Right lobe of liver (tissue), 6 donors: ENCODE measurements around the gene ZNF365. TPM values are rescaled to one million over a fixed set of nuclear protein-coding genes. Genes with fewer than 3 reads are reported as not detected.
"Not testable (repeated sequence)": the region's sequence is repeated elsewhere in the genome, so short reads cannot be mapped to it uniquely, and the experiment has no call there.

Experiments
- ATAC-seq, 4 donors: fragments of 200-7000 bp; cut with Tn5 transposase; one replicate each; pipeline ENCODE4 v1.9.1; 2020; ENCODE audit warnings: mild to moderate bottlenecking in 4 of 4, moderate library complexity in 4 of 4
- DNase-seq, 3 donors: peaks; one replicate each; pipeline ENCODE4 v3.0.0-alpha.2; 2020
- H3K27ac ChIP-seq, 3 donors: fragments of 200-600 bp; one replicate each; pipeline ENCODE4 v1.8.0; 2022
- H3K27me3 ChIP-seq, 2 donors: fragments of 200-600 bp; one replicate each; pipeline ENCODE4 v1.8.0; 2022
- H3K36me3 ChIP-seq, 4 donors: fragments of 200-600 bp; sonication (generic) in 1 of 4; one replicate each; pipeline versions ENCODE4 v1.5.1 to v1.8.0; 2017 to 2022; ENCODE audit warnings: control low read depth in 1 of 4
- H3K4me1 ChIP-seq, 4 donors: fragments of 200-600 bp; sonication (generic) in 1 of 4; one replicate each; pipeline versions ENCODE4 v1.5.1 to v1.8.0; 2017 to 2022; ENCODE audit warnings: control low read depth in 1 of 4
- H3K4me3 ChIP-seq, 3 donors: fragments of 200-600 bp; one replicate each; pipeline ENCODE4 v1.8.0; 2022
- H3K9me3 ChIP-seq, 4 donors: fragments of 200-600 bp; sonication (generic) in 1 of 4; one replicate each; pipeline versions ENCODE4 v1.5.1 to v1.8.0; 2017 to 2022; ENCODE audit warnings: control low read depth in 1 of 4
- CTCF ChIP-seq, 4 donors: fragments of 200-600 bp in 3 of 4; fragments of 450-650 bp in 1 of 4; IDR thresholded peaks; one replicate each; pipeline versions ENCODE4 v1.5.1 to v1.8.0; 2016 to 2022; ENCODE audit warnings: antibody characterized with exemption in 4 of 4, mild to moderate bottlenecking in 2 of 4
- POLR2A ChIP-seq: fragments of 450-650 bp; IDR thresholded peaks from one replicate; pipeline ENCODE4 v1.6.1; 2017; ENCODE audit warnings: antibody characterized with exemption, mild to moderate bottlenecking
- WGBS: methylation state at CpG from one replicate; pipeline ENCODE4 v1.1.6; 2018; ENCODE audit warnings: low coverage, low lambda C conversion rate; ENCODE audit not compliant: insufficient coverage; ENCODE audit errors: missing lambda C conversion rate; 5-methylcytosine and 5-hydroxymethylcytosine counted together
- intact Hi-C, 2 donors: fragments of 100-400 bp; cut with DNase I; formaldehyde crosslinking; loops; one replicate each; pipeline versions ENCODE4 v1.11.2 to v1.14.1; 2022
- total RNA-seq, 6 experiments: library from RNA; depleted of rRNA in 2 of 6; stranded (reverse); fragments of >200 nt in 2 of 6; fragmentation: NEBNext Ultra II Directional in 3 of 6; extraction: Animal tissue kit (Norgen Biotek cat#: 25700) in 3 of 6; gene quantifications; one replicate each; pipeline versions ENCODE4 v1.1.0 to v1.2.4, GENCODE V29; 2016 to 2023
- donor health status: DM: no; HTN: yes; CAD: no.
- donor health status: DM: no; HTN: no; CAD: no.
- donor health status: DM: no; HTN: no; CAD: no.
- donor health status: DM: no; HTN: yes; CAD: no.
- donor health status: DM: no; HTN: yes; CAD: no.

Gene ZNF365
- total RNA-seq, 6 experiments from 2014 or later = 0.06 TPM; not detected in 5

DNA sequence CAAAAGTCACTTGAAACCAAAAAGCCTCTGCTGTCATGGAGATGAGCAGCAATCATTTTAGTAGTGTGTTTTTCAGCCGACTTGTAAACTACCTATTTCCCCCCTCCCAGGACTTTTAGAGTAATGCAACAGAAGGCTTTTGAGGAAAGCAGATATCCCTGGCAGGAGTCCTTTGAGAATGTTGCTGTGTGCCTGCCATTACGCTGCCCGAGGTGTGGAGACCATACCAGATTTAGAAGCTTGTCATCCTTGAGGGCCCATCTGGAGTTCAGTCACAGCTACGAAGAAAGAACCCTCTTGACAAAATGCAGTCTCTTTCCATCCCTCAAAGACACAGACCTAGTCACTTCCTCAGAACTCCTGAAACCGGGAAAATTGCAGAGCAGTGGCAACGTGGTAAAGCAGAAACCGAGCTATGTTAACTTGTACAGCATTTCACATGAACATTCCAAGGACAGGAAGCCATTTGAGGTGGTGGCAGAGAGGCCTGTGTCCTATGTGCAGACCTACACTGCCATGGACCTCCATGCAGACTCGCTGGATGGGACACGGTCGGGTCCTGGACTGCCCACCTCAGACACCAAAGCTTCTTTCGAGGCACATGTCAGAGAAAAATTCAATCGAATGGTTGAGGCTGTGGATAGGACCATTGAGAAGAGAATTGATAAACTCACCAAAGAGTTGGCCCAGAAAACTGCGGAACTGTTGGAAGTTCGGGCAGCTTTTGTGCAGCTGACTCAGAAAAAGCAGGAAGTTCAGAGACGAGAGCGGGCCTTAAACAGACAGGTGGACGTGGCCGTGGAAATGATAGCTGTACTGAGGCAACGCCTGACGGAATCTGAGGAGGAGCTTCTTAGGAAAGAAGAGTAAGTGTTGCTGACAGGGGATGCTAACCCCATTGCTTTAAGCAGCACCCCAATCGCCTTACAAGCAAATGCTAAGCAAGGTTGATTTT is 2.2 kb downstream of the ZNF365 start:
- 69% methylated on average over 17 of the region's 21 CpGs for WGBS
- Histone ChIP-seq H3K4me3 (no peak overlapping the region), H3K36me3 (no peaks in the 10 kb centered on the region), H3K27me3 (no peaks in the 10 kb centered on the region), H3K9me3 (no peaks in the 10 kb centered on the region), H3K4me1 (no peaks in the 10 kb centered on the region), H3K27ac (no peak overlapping the region)
- no peak for ATAC-seq
- intact Hi-C loops = no loop called here
- DNase-seq = no peak
- no peak for TF ChIP-seq CTCF (IDR thresholded peaks at IDR 0.05)
- no peak for TF ChIP-seq POLR2A

DNA sequence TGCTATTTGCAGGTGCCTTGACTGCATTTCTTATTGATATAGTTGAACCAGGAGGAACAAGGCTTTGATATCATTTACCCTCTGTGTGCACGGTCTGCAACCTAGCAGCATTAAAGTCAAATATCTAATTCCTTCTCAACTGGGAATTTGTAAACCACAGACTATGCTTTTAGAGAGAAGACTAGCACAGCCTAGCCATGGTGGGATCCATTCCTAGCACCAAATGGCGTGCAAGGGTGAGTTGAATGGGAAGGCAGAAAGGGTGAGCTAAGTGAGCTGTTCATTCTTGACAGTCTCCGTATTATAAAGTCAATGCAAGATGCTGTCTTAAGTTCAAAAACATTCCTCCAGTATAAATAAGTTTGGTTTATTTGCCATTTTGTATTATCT is 2.9 kb downstream of the ZNF365 start:
- Histone ChIP-seq H3K4me3 (no peak overlapping the region), H3K9me3 (no peaks in the 10 kb centered on the region), H3K27me3 (no peaks in the 10 kb centered on the region), H3K4me1 (no peaks in the 10 kb centered on the region), H3K36me3 (no peaks in the 10 kb centered on the region), H3K27ac (no peak overlapping the region)
- TF ChIP-seq CTCF (IDR thresholded peaks at IDR 0.05) = no peak
- no peak for TF ChIP-seq POLR2A
- 45% methylated on average over 3 of the region's 3 CpGs for WGBS
- DNase-seq (no peak), ATAC-seq (no peak)
- intact Hi-C loops = no loop called here

DNA sequence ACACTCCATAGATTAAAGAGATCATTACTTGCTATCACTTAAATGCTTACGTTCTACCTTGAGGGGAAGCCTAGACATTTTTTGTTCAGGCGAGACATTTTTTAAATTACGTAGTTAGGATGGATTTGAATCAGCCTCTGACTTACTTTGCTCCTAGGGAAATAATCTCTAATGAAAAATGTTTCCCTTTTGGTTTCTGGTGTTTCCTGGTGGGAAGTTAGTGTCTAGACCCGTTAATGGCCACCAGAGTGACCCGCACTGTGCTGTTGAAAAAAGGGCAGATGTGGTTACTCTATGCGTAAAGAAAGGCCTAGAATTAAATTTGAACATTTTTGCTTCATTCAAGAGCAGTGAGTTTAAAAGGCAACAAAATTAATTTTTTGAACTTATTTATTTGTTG is 3.8 kb downstream of the ZNF365 start:
- intact Hi-C loops = no loop called here
- ATAC-seq (no peak), DNase-seq (no peak)
- Histone ChIP-seq H3K27me3 (no peaks in the 10 kb centered on the region), H3K4me1 (no peaks in the 10 kb centered on the region), H3K36me3 (no peaks in the 10 kb centered on the region), H3K9me3 (no peaks in the 10 kb centered on the region), H3K27ac (no peak overlapping the region), H3K4me3 (no peak overlapping the region)
- no peak for TF ChIP-seq POLR2A
- TF ChIP-seq CTCF (IDR thresholded peaks at IDR 0.05) = no peak
- 64% methylated on average over 6 of the region's 6 CpGs for WGBS

GRCh38 chr10:62378877-62379276 is 4.7 kb downstream of the ZNF365 start:
- H3K9me3 ChIP-seq, H3K27ac ChIP-seq, ATAC-seq, intact Hi-C loops, H3K4me1 ChIP-seq, DNase-seq, H3K27me3 ChIP-seq, H3K4me3 ChIP-seq, H3K36me3 ChIP-seq: not testable (repeated sequence)
- 88% methylated on average over 6 of the region's 6 CpGs for WGBS

DNA sequence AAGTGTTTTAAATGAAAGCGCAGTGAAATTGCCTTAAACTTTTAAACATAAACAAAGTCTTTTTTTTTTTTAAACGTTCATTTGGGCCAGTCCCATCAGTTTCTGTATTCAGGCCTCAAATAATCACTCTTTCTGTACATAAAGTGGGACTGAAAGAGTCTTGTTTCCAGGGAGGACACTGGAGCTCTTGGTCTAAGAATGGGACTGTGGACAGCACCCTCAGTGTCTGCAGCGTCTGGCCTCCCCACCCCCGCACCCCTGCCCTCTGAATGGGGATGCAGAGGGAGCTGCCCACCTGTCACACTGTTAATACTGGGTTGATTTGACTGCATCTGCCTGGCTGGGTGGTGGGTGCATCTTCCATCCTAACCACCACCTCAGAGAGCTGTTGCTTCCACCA is 5.2 kb downstream of the ZNF365 start:
- Histone ChIP-seq H3K9me3 (no peaks in the 10 kb centered on the region), H3K4me3 (no peak overlapping the region), H3K36me3 (no peaks in the 10 kb centered on the region), H3K27me3 (no peaks in the 10 kb centered on the region), H3K4me1 (no peaks in the 10 kb centered on the region), H3K27ac (no peak overlapping the region)
- intact Hi-C loops = no loop called here
- TF ChIP-seq CTCF (IDR thresholded peaks at IDR 0.05) (no peak), POLR2A (no peak)
- no peak for ATAC-seq
- WGBS = 61% methylated on average over 4 of the region's 4 CpGs
- DNase-seq = no peak
